Measurements from ENCODE around the gene C18orf32.

DNA sequence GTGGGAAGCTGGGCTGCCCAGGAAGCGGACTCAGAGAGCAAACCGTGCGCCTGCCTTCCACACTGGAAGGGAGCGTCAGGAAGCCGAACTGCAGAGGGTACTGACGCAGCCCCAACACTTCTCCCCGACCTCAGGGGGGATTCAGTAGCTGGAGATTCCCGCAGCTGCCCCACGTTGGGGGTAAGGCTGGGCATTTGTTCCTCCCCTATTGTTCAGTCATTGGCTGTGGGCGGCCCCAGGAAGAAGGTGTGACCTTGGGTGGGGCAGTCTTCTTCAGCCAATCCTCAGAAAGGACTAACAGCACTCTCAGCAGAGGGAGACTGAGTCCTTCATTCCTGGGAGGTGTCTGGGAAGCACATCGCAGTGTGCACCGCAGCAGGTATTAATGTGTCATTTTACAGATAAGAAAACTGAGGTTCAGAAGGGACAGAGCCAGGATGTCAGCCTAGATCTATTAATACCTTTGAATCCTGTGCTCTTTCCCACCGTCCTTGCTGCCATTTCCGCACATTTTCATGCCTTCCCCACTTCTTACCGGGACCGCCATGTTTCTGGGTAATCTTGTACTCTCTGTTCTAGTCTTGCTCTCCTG is 12.1 kb upstream of the C18orf32 start:
- TF ChIP-seq, protein P1, sequence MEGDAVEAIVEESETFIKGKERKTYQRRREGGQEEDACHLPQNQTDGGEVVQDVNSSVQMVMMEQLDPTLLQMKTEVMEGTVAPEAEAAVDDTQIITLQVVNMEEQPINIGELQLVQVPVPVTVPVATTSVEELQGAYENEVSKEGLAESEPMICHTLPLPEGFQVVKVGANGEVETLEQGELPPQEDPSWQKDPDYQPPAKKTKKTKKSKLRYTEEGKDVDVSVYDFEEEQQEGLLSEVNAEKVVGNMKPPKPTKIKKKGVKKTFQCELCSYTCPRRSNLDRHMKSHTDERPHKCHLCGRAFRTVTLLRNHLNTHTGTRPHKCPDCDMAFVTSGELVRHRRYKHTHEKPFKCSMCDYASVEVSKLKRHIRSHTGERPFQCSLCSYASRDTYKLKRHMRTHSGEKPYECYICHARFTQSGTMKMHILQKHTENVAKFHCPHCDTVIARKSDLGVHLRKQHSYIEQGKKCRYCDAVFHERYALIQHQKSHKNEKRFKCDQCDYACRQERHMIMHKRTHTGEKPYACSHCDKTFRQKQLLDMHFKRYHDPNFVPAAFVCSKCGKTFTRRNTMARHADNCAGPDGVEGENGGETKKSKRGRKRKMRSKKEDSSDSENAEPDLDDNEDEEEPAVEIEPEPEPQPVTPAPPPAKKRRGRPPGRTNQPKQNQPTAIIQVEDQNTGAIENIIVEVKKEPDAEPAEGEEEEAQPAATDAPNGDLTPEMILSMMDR (conservative IDR thresholded peaks at IDR 0.05 in 1 of 2, IDR thresholded peaks at IDR 0.05 in 1 of 2; ENCODE audit: extremely low read depth in 1 of 2, insufficient read depth in 1 of 2, low read depth in 1 of 2, low read length in 2 of 2), result no peak
- no peak for TF ChIP-seq EZH2 (IDR thresholded peaks at IDR 0.05; ENCODE audit: borderline replicate concordance, low read length)
